DND-41 (cell line): Measurements from ENCODE around the gene MYEF2.

ENCODE experiments used
- ATAC-seq: fragments of 200-7000 bp; cut with Tn5 transposase; 3 replicates; pipeline ENCODE4 v1.9.1; 2021; ENCODE audit warnings: low read depth; ENCODE audit not compliant: insufficient read depth
- DNase-seq: peaks from one replicate; pipeline ENCODE4 v3.0.0-alpha.2; 2020
- H2AFZ ChIP-seq: 2 replicates; pipeline ENCODE4 v1.6.0; 2012; ENCODE audit warnings: low read depth, low read length
- H3K27ac ChIP-seq: 2 replicates; pipeline ENCODE4 v1.5.1; 2012; ENCODE audit warnings: low read length, inconsistent platforms
- H3K27me3 ChIP-seq: fragments of 200-600 bp; sonication (generic); 2 replicates; pipeline ENCODE4 v1.6.0; 2012; ENCODE audit warnings: low read length, mild to moderate bottlenecking, inconsistent platforms; ENCODE audit not compliant: insufficient read depth, poor library complexity
- H3K36me3 ChIP-seq: 2 replicates; pipeline ENCODE4 v1.5.1; 2012; ENCODE audit warnings: low read length, inconsistent platforms; ENCODE audit not compliant: insufficient read depth
- H3K4me1 ChIP-seq: 2 replicates; pipeline ENCODE4 v1.5.1; 2012; ENCODE audit warnings: mild to moderate bottlenecking, low read length; ENCODE audit not compliant: insufficient read depth
- H3K4me2 ChIP-seq: 2 replicates; pipeline ENCODE4 v1.6.0; 2012; ENCODE audit warnings: mild to moderate bottlenecking, moderate library complexity, low read length, inconsistent platforms; ENCODE audit not compliant: insufficient read depth
- H3K4me3 ChIP-seq, 2 experiments: fragments of 200-600 bp in 1 of 2; shearing (Covaris generic) in 1 of 2; 2 replicates each; pipeline ENCODE4 v1.5.1; 2012 to 2016; ENCODE audit warnings: inconsistent platforms in 2 of 2, low read length in 2 of 2, mild to moderate bottlenecking in 2 of 2, low read depth in 1 of 2, moderate library complexity in 1 of 2
- H3K79me2 ChIP-seq: 2 replicates; pipeline ENCODE4 v1.6.0; 2012; ENCODE audit warnings: low read length, inconsistent platforms; ENCODE audit not compliant: insufficient read depth
- H3K9ac ChIP-seq: 2 replicates; pipeline ENCODE4 v1.6.0; 2012; ENCODE audit warnings: low read depth, mild to moderate bottlenecking, inconsistent platforms, low read length, moderate library complexity
- H3K9me3 ChIP-seq: 2 replicates; pipeline ENCODE4 v1.5.1; 2012; ENCODE audit warnings: low read length, moderate library complexity, mild to moderate bottlenecking, inconsistent platforms; ENCODE audit not compliant: insufficient read depth, severe bottlenecking
- H4K20me1 ChIP-seq: 2 replicates; pipeline ENCODE4 v1.6.0; 2012; ENCODE audit warnings: low read length; ENCODE audit not compliant: insufficient read depth
- EZH2 ChIP-seq: IDR thresholded peaks from 3 replicates; pipeline ENCODE4 v1.6.1; 2012; ENCODE audit warnings: borderline replicate concordance, low read depth, mild to moderate bottlenecking, moderate library complexity, low read length, inconsistent platforms; ENCODE audit not compliant: severe bottlenecking
- TF ChIP-seq, protein P1 (sequence below): IDR thresholded peaks from 2 replicates; pipeline ENCODE4 v1.5.1; 2012; ENCODE audit warnings: borderline replicate concordance, low read length, moderate library complexity, mild to moderate bottlenecking; ENCODE audit not compliant: poor library complexity, severe bottlenecking; ENCODE audit errors: extremely low read depth

The MYEF2 gene

GRCh38 chr15:48120745-48121144 lies 57.4 kb downstream of the MYEF2 start, which contains the start of gene SLC24A5:
Gene SLC24A5, plus strand, starts transcription at chr15:48120990. Its CDS starts 55 bp downstream, at chr15:48121045.
- no peaks in the 10 kb centered on the region for H3K4me1 ChIP-seq
- no peak for ATAC-seq
- no peak within 1 kb of the TSS for H3K9ac ChIP-seq
- no peak within 1 kb of the TSS for H3K27ac ChIP-seq
- no peak within 1 kb of the TSS for H3K4me3 ChIP-seq
- H4K20me1 ChIP-seq, result no peaks in the 10 kb centered on the region
- no peaks in the 10 kb centered on the region for H3K9me3 ChIP-seq
- H2AFZ ChIP-seq, result no peak within 1 kb of the TSS
- no peak within 1 kb of the TSS for H3K4me2 ChIP-seq
- no peak for TF ChIP-seq EZH2
- TF ChIP-seq, protein P1, sequence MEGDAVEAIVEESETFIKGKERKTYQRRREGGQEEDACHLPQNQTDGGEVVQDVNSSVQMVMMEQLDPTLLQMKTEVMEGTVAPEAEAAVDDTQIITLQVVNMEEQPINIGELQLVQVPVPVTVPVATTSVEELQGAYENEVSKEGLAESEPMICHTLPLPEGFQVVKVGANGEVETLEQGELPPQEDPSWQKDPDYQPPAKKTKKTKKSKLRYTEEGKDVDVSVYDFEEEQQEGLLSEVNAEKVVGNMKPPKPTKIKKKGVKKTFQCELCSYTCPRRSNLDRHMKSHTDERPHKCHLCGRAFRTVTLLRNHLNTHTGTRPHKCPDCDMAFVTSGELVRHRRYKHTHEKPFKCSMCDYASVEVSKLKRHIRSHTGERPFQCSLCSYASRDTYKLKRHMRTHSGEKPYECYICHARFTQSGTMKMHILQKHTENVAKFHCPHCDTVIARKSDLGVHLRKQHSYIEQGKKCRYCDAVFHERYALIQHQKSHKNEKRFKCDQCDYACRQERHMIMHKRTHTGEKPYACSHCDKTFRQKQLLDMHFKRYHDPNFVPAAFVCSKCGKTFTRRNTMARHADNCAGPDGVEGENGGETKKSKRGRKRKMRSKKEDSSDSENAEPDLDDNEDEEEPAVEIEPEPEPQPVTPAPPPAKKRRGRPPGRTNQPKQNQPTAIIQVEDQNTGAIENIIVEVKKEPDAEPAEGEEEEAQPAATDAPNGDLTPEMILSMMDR, result no peak
- no peaks in the 10 kb centered on the region for H3K36me3 ChIP-seq
- H3K79me2 ChIP-seq, result no peaks in the 10 kb centered on the region
- no peaks in the 10 kb centered on the region for H3K27me3 ChIP-seq
- DNase-seq, result no peak

DNA sequence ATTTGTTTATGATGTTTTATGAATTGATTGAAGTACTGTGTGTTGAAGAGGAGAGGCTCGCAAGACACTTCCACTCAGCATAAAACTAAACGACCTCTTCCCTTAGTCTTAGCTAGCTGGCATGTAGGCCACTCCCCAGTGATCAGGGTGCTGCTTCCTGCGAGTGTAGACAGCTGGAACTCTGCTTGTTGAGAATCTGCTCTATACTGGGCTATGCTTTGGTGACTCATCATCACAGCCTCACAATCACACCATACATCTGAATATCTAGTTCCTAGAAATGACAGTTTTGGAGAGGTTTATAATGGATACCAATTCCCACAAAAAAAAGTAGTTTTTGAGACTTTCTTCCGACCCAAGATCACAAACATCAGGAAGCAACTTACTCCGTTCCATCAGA lies 58.8 kb downstream of the MYEF2 start:
- no peak overlapping the region for H3K27ac ChIP-seq
- no peaks in the 10 kb centered on the region for H3K4me1 ChIP-seq
- H4K20me1 ChIP-seq, result no peaks in the 10 kb centered on the region
- H3K4me3 ChIP-seq, result no peak overlapping the region
- no peak overlapping the region for H3K4me2 ChIP-seq
- H3K79me2 ChIP-seq, result no peaks in the 10 kb centered on the region
- no peaks in the 10 kb centered on the region for H3K36me3 ChIP-seq
- H3K9me3 ChIP-seq, result no peaks in the 10 kb centered on the region
- H3K27me3 ChIP-seq, result no peaks in the 10 kb centered on the region
- ATAC-seq (no peak), DNase-seq (no peak)
- no peak overlapping the region for H2AFZ ChIP-seq
- H3K9ac ChIP-seq, result no peak overlapping the region
- TF ChIP-seq, protein P1, result no peak
- no peak for TF ChIP-seq EZH2

- Histone ChIP-seq H2AFZ (no peak overlapping the region), H3K9me3 (no peaks in the 10 kb centered on the region), H3K36me3 (no peaks in the 10 kb centered on the region), H3K27ac (no peak overlapping the region), H3K4me3 (no peak overlapping the region), H3K4me1 (no peaks in the 10 kb centered on the region), H3K79me2 (no peaks in the 10 kb centered on the region), H3K9ac (no peak overlapping the region), H3K27me3 (no peaks in the 10 kb centered on the region), H3K4me2 (no peak overlapping the region), H4K20me1 (no peaks in the 10 kb centered on the region)
- TF ChIP-seq, protein P1, result peak; percentile 38
- TF ChIP-seq EZH2, result no peak
- ATAC-seq (no peak), DNase-seq (peak; percentile 5)
Measured at GRCh38 chr15:48112242-48112641, 65.9 kb downstream of the MYEF2 start.
